Measurements from ENCODE around the gene SLC47A1. TPM values are rescaled to one million over a fixed set of nuclear protein-coding genes. Genes with fewer than 3 reads are reported as not detected.

The SLC47A1 gene
- total and polyA plus RNA-seq, 9 donors, result 2.1 to 89.9 (median 10.6) TPM

DNA sequence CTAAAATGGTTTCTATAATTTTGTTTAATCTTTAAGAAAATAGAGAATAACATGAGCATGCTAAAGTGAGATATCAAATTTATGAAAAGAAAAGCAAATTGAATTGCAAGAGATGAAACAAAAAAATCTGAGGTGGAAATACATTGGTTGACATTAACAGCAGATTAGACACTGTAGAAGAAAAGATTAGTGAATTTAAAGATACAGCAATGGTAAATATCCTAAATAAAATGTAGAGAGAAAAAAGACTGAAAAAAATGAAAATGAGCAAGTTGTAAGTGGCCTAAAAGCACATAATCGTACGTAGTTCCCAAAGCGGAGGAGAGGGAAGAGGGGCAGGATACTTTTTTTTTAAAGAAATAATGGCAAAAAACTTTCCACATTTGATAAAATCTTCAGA lies 84.4 kb downstream of the SLC47A1 start:
- Histone ChIP-seq H3K27ac (no peak overlapping the region), H3K36me3 (no peaks in the 10 kb centered on the region), H3K4me3 (no peak overlapping the region), H3K9me3 (no peaks in the 10 kb centered on the region), H3K4me1 (ENCODE audit: insufficient read depth) (peaks cover 3% of the 10 kb centered on the region), H3K27me3 (no peaks in the 10 kb centered on the region)
- 93 to 97% (median 94%) methylated on average over 3 of the region's 3 CpGs for WGBS, 3 donors
- TF ChIP-seq EP300 (IDR thresholded peaks at IDR 0.05) (no peak), POLR2A (IDR thresholded peaks at IDR 0.05) (no peak)
- TF ChIP-seq, protein P1, sequence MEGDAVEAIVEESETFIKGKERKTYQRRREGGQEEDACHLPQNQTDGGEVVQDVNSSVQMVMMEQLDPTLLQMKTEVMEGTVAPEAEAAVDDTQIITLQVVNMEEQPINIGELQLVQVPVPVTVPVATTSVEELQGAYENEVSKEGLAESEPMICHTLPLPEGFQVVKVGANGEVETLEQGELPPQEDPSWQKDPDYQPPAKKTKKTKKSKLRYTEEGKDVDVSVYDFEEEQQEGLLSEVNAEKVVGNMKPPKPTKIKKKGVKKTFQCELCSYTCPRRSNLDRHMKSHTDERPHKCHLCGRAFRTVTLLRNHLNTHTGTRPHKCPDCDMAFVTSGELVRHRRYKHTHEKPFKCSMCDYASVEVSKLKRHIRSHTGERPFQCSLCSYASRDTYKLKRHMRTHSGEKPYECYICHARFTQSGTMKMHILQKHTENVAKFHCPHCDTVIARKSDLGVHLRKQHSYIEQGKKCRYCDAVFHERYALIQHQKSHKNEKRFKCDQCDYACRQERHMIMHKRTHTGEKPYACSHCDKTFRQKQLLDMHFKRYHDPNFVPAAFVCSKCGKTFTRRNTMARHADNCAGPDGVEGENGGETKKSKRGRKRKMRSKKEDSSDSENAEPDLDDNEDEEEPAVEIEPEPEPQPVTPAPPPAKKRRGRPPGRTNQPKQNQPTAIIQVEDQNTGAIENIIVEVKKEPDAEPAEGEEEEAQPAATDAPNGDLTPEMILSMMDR (IDR thresholded peaks at IDR 0.05), result no peak
- no peak for DNase-seq
- intact Hi-C loops (cut with DNase I), result no loop called here

GRCh38 chr17:19619705-19620325 lies 86.2 kb downstream of the SLC47A1 start:
- Histone ChIP-seq H3K36me3 (no peaks in the 10 kb centered on the region), H3K27me3 (no peaks in the 10 kb centered on the region), H3K4me1 (ENCODE audit: insufficient read depth) (no peaks in the 10 kb centered on the region), H3K27ac (no peak overlapping the region), H3K9me3 (no peaks in the 10 kb centered on the region), H3K4me3 (no peak overlapping the region)
- intact Hi-C loops (cut with DNase I), result no loop called here
- TF ChIP-seq POLR2A (IDR thresholded peaks at IDR 0.05), result no peak
- TF ChIP-seq, protein P1 (IDR thresholded peaks at IDR 0.05), result no peak
- TF ChIP-seq EP300 (IDR thresholded peaks at IDR 0.05), result no peak
- no peak for DNase-seq
- WGBS, 3 donors, result 72 to 94% (median 79%) methylated on average over 2 of the region's 2 CpGs

DNA sequence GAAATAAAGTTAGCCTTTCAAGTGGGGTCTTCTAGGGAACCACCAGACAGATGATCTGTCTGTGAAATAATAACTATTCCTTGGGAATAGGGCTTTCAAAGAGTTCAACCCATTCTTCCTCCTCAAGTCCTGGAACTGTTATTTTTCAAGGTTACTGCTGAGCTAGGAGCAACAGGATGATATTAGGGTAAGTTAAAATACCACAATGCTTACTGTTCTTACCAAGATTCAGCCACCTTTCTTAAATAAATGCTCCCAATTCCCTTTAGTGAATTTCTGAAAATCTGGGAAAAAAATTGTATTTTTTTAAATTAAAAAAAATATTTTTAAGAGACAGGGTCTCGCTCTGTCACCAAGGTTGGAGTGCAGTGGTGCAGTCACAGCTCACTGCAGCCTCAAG lies 88.0 kb downstream of the SLC47A1 start:
- Histone ChIP-seq H3K27ac (no peak overlapping the region), H3K27me3 (no peaks in the 10 kb centered on the region), H3K9me3 (no peaks in the 10 kb centered on the region), H3K36me3 (no peaks in the 10 kb centered on the region), H3K4me3 (no peak overlapping the region), H3K4me1 (ENCODE audit: insufficient read depth) (no peaks in the 10 kb centered on the region)
- TF ChIP-seq EP300 (IDR thresholded peaks at IDR 0.05) (no peak), POLR2A (IDR thresholded peaks at IDR 0.05) (no peak)
- TF ChIP-seq, protein P1 (IDR thresholded peaks at IDR 0.05), result no peak
- 92 to 100% (median 94%) methylated on average over 1 of the region's 1 CpG for WGBS, 3 donors
- no peak for DNase-seq
- intact Hi-C loops (cut with DNase I), result no loop called here

GRCh38 chr17:19626079-19626478 lies 92.4 kb downstream of the SLC47A1 start:
- no peak overlapping the region for H3K4me3 ChIP-seq
- H3K4me1 ChIP-seq (ENCODE audit: insufficient read depth), result no peaks in the 10 kb centered on the region
- H3K36me3 ChIP-seq, result no peaks in the 10 kb centered on the region
- DNase-seq, result no peak
- TF ChIP-seq, protein P1 (IDR thresholded peaks at IDR 0.05), result no peak
- no peak for TF ChIP-seq EP300 (IDR thresholded peaks at IDR 0.05)
- TF ChIP-seq POLR2A (IDR thresholded peaks at IDR 0.05), result no peak
- H3K27ac ChIP-seq, result no peak overlapping the region
- H3K9me3 ChIP-seq, result no peaks in the 10 kb centered on the region
- intact Hi-C loops (cut with DNase I), result no loop called here
- 97 to 98% (median 97%) methylated on average over 4 of the region's 4 CpGs for WGBS, 3 donors
- no peaks in the 10 kb centered on the region for H3K27me3 ChIP-seq

Small RNA genes lying within 50 kb of the gene (small RNA-seq; reads per million reads assigned to genes)
- gene AC025627.2 (not detected), gene NMTRQ-TTG12-1 (not detected)

Other genes starting within 250 kb of the SLC47A1 start
- 10 to 100 TPM; 19.6 to 60.5 (median 26.9) TPM for gene B9D1, start 171.1 kb upstream of the SLC47A1 start, total RNA-seq
- gene B9D1, start 171.1 kb upstream of the SLC47A1 start, polyA plus RNA-seq, result 10 to 100 TPM; 11.9 to 16.8 TPM
- gene MAPK7, start 155.4 kb upstream of the SLC47A1 start, total RNA-seq, result 10 to 100 TPM; 14.3 to 74.6 (median 40.6) TPM
- 10 to 100 TPM; 15.2 to 23.0 TPM for gene MAPK7, start 155.4 kb upstream of the SLC47A1 start, polyA plus RNA-seq
- 100 to 1,000 TPM in 5 of 7 donors, 10 to 100 TPM in 2; 46.5 to 285 (median 168) TPM for gene MFAP4, start 146.7 kb upstream of the SLC47A1 start, total RNA-seq
- gene MFAP4, start 146.7 kb upstream of the SLC47A1 start, polyA plus RNA-seq, result 100 to 1,000 TPM; 179 to 380 TPM
- 1 to 10 TPM in 5 of 7 donors, under 1 TPM in 2; 0.24 to 6.9 (median 2.1) TPM for gene RNF112, start 122.6 kb upstream of the SLC47A1 start, total RNA-seq
- 1 to 10 TPM; 1.4 to 1.6 TPM for gene RNF112, start 122.6 kb upstream of the SLC47A1 start, polyA plus RNA-seq
- gene ALDH3A2, start 114.9 kb downstream of the SLC47A1 start, total RNA-seq, result 100 to 1,000 TPM in 1 of 7 donors, 10 to 100 TPM in 6; 48.0 to 109 (median 74.6) TPM
- 100 to 1,000 TPM in 1 of 2 donors, 10 to 100 TPM in 1; 31.1 to 126 TPM for gene ALDH3A2, start 114.9 kb downstream of the SLC47A1 start, polyA plus RNA-seq
- 10 to 100 TPM in 1 of 7 donors, under 1 TPM in 2, not detected in 4; 0.87 to 29.4 (median 1.00) TPM for gene SLC47A2, start 182.7 kb downstream of the SLC47A1 start, total RNA-seq
- gene SLC47A2, start 182.7 kb downstream of the SLC47A1 start, polyA plus RNA-seq, result not detected
- 10 to 100 TPM in 1 of 7 donors, 1 to 10 TPM in 1, under 1 TPM in 3, not detected in 2; 0.66 to 12.8 (median 0.90) TPM for gene ALDH3A1, start 214.4 kb downstream of the SLC47A1 start, total RNA-seq
- gene ALDH3A1, start 214.4 kb downstream of the SLC47A1 start, polyA plus RNA-seq, result under 1 TPM in 1 of 2 donors, not detected in 1; 0.17 TPM